GM18868 (cell line): ENCODE data around the gene RAE1.
"Not testable (repeated sequence)": the region's sequence is repeated elsewhere in the genome, so short reads cannot be mapped to it uniquely, and the experiment has no call there.

Experiments
- ATAC-seq: cut with Tn5 transposase; IDR thresholded peaks from one replicate; pipeline ENCODE4 v1.9.1; 2021; ENCODE audit warnings: mild to moderate bottlenecking, moderate library complexity; ENCODE audit not compliant: unreplicated experiment

RAE1 gene

GRCh38 chr20:57411406-57412283 is 60.6 kb downstream of the RAE1 start:
- no peak for ATAC-seq

DNA sequence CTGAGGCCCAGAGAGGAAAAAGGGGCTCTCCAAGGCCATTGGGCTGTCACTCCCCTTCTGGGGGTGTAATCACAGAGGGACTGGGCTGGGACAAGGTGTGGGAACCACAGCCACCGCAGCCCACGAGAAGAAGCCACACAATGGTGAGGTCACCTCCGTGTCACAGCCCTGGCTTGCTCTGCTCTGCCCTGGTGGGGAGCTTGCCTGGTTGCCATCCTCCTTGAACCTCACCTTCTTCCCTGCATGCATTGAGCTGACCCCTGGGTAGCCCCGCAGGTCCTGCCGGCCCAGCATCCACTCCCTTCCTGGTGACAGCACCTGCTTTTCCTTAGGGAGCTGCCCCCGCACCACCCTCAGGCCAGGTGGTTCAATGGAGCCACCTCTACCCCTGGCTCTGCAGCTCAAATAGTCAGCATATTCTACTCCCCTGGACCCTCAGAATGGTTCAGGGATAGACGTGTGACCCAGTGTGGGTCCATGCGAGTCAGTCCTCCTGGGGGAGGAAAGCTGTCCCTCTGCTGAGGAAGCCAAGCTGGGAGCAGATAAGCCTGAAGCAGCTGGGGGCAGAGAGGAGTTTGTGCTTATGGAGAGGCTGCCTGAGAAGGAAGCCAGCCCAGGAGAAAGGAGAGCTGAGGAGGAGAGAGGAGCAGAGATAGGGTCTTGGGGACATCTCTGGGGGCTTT is 61.4 kb downstream of the RAE1 start:
- no peak for ATAC-seq

GRCh38 chr20:57413986-57414385 is 62.9 kb downstream of the RAE1 start:
- no peak for ATAC-seq

- no peak for ATAC-seq
Measured at GRCh38 chr20:57414867-57415592, 64.0 kb downstream of the RAE1 start.

GRCh38 chr20:57415771-57416170 is 64.7 kb downstream of the RAE1 start:
- ATAC-seq: no peak

DNA sequence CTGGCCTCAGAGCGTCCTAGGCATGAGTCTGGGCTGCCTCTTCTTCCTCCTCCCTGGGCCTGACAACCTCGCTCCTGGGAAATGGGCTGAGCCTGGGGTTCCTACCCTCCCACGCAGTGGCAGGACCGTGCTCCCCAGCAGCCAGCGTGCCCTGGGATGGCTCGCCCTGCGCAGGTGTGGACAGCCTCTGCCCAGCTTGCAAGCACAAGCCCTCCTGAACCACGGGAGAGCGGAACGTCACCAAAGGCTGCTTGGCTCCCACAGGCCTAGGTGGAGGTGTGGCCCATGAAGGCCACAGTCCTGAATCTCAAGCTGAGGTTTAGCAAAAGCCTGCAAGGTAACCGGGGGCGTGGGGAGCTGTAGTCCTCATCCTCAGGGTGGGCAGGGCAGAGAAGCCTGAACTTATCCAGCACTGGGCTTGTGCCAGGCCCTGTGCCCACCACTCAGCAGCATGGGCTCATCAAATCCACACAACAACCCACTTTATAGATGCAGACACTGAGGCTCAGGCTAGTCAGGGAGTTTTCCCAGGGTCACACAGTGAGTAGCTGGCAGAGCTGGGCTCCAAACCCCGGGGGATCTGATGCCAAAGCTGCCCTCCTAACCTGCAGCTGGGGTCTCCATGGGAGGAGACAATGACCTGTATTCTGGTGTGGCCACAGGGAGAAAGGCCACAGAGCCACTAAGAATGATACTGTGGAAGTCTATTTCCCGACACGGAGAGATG is 65.4 kb downstream of the RAE1 start:
- ATAC-seq: no peak

DNA sequence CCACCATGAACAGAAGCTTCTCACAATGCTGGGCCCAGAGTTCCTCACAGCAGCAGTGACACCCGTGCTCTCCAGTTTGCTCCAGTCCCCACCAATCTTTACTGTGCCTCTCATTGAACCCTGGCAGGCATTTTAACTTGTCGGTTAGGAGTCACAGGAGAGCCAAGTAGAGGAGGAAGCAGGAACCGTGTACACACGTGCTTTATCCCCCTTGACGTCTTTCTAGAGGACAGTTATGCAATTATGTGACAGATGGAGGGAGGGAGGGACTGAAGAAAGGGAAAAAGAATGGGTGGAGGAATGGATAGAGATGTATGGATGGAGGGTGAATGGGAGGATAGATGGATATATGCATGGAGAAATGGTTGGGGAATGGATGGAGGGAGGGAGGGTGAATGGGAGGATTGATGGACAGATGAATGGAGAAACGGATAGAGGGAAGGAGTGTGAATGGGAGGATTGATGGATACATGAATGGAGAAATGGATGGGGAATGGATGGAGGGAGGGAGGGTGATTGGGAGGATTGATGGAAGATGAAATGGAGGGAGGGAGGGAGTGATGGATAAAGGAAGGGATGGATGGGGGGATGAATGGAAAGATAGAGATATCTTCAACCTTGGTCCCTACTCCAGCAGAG is 66.1 kb downstream of the RAE1 start:
- ATAC-seq: no peak

- no peak for ATAC-seq
Measured at GRCh38 chr20:57417830-57418780, 67.0 kb downstream of the RAE1 start.

DNA sequence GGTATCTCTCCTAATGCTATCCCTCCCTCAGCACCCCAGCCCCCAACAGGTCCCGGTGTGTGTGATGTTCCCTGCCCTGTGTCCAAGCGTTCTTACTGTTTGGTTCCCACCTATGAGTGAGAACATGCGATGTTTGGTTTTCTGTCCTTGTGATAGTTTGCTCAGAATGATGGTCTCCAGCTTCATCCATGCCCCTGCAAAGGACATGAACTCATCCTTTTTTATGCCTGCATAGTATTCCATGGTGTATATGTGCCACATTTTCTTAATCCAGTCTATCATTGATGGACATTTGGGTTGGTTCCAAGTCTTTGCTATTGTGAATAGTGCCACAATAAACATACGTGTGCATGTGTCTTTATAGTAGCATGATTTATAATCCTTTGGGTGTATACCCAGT is 68.4 kb downstream of the RAE1 start:
- not testable (repeated sequence) for ATAC-seq

- no peak for ATAC-seq
Measured at GRCh38 chr20:57420571-57421252, 69.7 kb downstream of the RAE1 start.

- ATAC-seq: no peak
Measured at GRCh38 chr20:57421253-57422220, 70.5 kb downstream of the RAE1 start.

- no peak for ATAC-seq
Measured at GRCh38 chr20:57422254-57422653, 71.2 kb downstream of the RAE1 start.

- ATAC-seq: peak; percentile 30
Measured at GRCh38 chr20:57425150-57426013, 74.3 kb downstream of the RAE1 start.

GRCh38 chr20:57426271-57426689 is 75.2 kb downstream of the RAE1 start:
- no peak for ATAC-seq

DNA sequence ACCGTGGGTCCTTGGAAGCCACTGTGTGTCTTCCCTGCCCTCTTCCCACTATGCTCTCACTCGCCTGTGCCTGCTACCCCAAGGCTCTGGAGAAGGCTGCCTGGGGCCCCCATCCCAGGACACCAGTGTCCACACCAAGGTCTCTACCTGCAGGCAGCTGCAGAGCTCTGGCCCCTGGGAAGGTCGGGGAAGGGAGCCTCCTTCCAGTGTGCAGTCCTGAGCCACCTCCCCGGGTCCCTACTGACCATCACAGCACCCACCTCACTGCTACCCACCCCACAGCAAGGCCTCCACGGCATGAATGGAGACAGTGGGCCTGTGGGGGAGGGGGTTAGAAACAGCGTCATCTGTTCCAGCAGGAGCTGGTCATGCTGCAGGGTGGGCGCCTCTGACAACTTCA is 75.8 kb downstream of the RAE1 start:
- no peak for ATAC-seq

DNA sequence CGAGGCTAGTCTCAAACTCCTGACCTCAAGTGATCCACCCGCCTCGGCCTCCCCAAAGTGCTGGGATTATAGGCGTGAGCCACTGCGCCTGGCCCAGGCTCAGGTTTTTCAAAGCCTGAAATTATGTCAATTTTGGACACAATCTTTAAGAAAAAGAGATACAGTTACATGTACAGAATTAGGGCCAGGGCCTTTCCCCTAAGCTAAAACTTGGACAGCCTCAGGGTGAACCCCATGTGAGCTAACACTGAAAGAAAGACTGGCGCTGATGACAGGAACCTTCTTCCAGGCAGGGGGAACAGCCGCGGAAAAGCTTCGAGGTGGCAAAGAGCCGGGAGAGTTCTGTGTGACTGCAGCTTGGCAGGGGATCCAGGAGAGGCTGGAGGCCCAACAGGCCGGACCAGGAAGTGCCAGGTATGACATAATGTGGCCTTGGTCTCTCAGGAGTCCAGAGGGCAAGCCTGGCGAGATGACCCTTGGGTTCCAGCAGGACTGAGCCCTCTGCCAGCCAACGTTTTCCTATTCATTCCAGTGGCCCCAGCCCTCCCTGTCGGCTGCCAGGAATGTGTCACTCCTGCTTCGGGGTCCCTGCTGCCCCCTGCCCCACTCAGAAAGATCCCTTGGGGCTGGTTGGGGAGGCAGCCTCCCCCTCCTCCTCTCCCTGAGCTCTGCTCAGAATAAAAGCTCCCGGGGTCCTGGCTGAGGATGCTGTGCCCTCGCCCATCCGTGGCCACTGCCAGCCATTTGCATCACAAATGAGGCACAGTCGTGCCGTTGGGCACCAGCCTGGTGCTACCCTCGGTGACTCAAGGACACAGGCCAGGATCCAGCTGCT is 77.5 kb downstream of the RAE1 start:
- ATAC-seq: no peak
